Thoracic aorta (tissue), 2 donors: ENCODE results near the gene KLHL11. TPM values are rescaled to one million over a fixed set of nuclear protein-coding genes. Genes with fewer than 3 reads are reported as not detected.

Experiments used
- ATAC-seq: fragments of 150-250 bp; one replicate; pipeline ENCODE4 v1.8.0; 2017; ENCODE audit warnings: low read depth; ENCODE audit not compliant: insufficient number of reproducible peaks, low FRiP score
- DNase-seq: peaks from one replicate; pipeline ENCODE4 v3.0.0-alpha.2; 2020; ENCODE audit warnings: low spot score
- H3K27ac ChIP-seq, 2 donors: fragments of 200-600 bp; sonication (generic); 1 replicate in 1 of 2; 2 replicates in 1 of 2; pipeline ENCODE4 v1.5.1; 2016; ENCODE audit warnings: mild to moderate bottlenecking in 2 of 2, moderate library complexity in 2 of 2
- H3K27me3 ChIP-seq: fragments of 200-600 bp; sonication (generic); replicated peaks from 2 replicates; pipeline ENCODE4 v1.6.0; 2016; ENCODE audit warnings: mild to moderate bottlenecking; ENCODE audit not compliant: insufficient read depth
- H3K36me3 ChIP-seq: fragments of 200-600 bp; sonication (generic); one replicate; pipeline ENCODE4 v1.5.1; 2016
- H3K4me1 ChIP-seq, 2 donors: fragments of 200-600 bp; sonication (generic); 1 replicate in 1 of 2; 2 replicates in 1 of 2; pipeline versions ENCODE4 v1.5.1 to v1.6.0; 2016; ENCODE audit warnings: low read depth in 2 of 2, mild to moderate bottlenecking in 1 of 2; ENCODE audit not compliant: control insufficient read depth in 1 of 2
- H3K4me3 ChIP-seq: fragments of 200-600 bp; sonication (generic); 2 replicates; pipeline ENCODE4 v1.5.1; 2016; ENCODE audit warnings: mild to moderate bottlenecking
- H3K9me3 ChIP-seq: fragments of 200-600 bp; sonication (generic); 2 replicates; pipeline ENCODE4 v1.5.1; 2016
- total RNA-seq, 2 donors: library from RNA; depleted of rRNA; stranded (reverse); fragments of >200 nt; gene quantifications; one replicate each; pipeline versions ENCODE4 v1.1.0 to v1.2.3, GENCODE V29; 2016
- TF ChIP-seq, protein P1 (sequence below): fragments of 200-600 bp; sonication (generic); IDR thresholded peaks from one replicate; pipeline ENCODE4 v1.5.1; 2019; ENCODE audit warnings: antibody characterized with exemption

KLHL11 gene, protein sequence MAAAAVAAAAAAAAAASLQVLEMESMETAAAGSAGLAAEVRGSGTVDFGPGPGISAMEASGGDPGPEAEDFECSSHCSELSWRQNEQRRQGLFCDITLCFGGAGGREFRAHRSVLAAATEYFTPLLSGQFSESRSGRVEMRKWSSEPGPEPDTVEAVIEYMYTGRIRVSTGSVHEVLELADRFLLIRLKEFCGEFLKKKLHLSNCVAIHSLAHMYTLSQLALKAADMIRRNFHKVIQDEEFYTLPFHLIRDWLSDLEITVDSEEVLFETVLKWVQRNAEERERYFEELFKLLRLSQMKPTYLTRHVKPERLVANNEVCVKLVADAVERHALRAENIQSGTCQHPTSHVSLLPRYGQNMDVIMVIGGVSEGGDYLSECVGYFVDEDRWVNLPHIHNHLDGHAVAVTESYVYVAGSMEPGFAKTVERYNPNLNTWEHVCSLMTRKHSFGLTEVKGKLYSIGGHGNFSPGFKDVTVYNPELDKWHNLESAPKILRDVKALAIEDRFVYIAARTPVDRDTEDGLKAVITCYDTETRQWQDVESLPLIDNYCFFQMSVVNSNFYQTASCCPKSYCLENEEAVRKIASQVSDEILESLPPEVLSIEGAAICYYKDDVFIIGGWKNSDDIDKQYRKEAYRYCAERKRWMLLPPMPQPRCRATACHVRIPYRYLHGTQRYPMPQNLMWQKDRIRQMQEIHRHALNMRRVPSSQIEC
- 10 to 100 TPM; 22.6 to 28.6 TPM for total RNA-seq

DNA sequence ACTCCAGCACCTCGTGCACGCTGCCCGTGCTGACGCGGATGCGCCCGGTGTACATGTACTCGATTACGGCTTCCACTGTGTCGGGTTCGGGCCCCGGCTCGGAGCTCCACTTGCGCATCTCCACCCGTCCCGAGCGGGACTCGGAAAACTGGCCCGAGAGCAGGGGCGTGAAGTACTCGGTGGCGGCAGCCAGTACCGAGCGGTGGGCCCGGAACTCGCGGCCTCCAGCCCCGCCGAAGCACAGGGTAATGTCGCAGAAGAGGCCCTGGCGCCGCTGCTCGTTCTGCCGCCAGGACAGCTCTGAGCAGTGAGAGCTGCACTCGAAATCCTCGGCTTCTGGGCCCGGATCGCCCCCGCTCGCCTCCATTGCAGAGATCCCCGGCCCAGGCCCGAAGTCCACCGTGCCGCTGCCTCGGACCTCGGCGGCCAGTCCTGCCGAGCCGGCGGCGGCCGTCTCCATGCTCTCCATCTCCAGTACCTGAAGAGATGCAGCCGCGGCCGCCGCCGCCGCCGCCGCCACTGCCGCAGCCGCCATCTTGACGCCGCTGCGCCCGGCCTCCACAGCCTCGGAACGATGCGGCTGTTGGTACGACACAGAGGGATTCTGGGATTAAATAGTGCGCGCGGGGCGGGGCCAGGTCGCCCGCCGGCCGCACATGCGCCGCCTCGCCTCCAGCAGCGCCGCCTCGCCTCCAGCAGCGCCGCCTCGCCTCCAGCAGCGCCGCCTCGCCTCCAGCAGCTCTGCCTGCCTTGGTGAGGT is at the start of gene KLHL11:
KLHL11 (minus strand) TSS at position 588 of the 760 bp plus-strand sequence; CDS start at position 535, 53 bp downstream.
- peaks cover 11% of the 10 kb centered on the region for H3K36me3 ChIP-seq
- H3K9me3 ChIP-seq: no peaks in the 10 kb centered on the region
- ATAC-seq (peak; percentile 66), DNase-seq (peak; percentile 38)
- peak within 1 kb of the TSS; percentile 85 to 89 for H3K27ac ChIP-seq
- H3K4me1 ChIP-seq: peaks cover 18 to 27% of the 10 kb centered on the region in 2 donors
- TF ChIP-seq, protein P1, sequence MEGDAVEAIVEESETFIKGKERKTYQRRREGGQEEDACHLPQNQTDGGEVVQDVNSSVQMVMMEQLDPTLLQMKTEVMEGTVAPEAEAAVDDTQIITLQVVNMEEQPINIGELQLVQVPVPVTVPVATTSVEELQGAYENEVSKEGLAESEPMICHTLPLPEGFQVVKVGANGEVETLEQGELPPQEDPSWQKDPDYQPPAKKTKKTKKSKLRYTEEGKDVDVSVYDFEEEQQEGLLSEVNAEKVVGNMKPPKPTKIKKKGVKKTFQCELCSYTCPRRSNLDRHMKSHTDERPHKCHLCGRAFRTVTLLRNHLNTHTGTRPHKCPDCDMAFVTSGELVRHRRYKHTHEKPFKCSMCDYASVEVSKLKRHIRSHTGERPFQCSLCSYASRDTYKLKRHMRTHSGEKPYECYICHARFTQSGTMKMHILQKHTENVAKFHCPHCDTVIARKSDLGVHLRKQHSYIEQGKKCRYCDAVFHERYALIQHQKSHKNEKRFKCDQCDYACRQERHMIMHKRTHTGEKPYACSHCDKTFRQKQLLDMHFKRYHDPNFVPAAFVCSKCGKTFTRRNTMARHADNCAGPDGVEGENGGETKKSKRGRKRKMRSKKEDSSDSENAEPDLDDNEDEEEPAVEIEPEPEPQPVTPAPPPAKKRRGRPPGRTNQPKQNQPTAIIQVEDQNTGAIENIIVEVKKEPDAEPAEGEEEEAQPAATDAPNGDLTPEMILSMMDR: peak; percentile 13
- no peaks in the 10 kb centered on the region for H3K27me3 ChIP-seq
- H3K4me3 ChIP-seq: peak within 1 kb of the TSS; percentile 90

DNA sequence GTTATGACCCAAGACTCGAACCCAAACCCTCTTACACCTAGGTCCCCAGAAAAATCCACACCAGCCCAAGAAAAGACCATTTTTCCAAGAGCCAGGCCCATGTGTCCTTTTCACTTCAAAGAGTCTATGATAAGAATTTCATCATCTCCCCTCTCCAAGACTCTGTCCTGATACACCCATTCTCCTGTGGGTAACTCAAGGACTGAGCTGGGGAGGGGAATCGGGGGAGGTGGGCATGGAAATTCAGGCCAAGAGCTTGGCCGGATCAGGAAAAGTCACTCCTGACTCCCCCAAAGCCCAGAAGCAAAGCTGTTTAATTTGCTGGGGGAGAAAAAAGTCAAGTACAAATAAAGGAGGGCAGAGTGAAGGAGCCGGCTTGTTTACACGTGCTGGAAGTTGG is 49.8 kb upstream of the KLHL11 start:
- H3K9me3 ChIP-seq: no peaks in the 10 kb centered on the region
- H3K27ac ChIP-seq: no peak overlapping the region
- ATAC-seq: no peak
- peaks cover 6 to 20% of the 10 kb centered on the region in 2 donors for H3K4me1 ChIP-seq
- TF ChIP-seq, protein P1: no peak
- H3K4me3 ChIP-seq: no peak overlapping the region
- peaks cover 32% of the 10 kb centered on the region for H3K36me3 ChIP-seq
- DNase-seq: no peak
- no peaks in the 10 kb centered on the region for H3K27me3 ChIP-seq

DNA sequence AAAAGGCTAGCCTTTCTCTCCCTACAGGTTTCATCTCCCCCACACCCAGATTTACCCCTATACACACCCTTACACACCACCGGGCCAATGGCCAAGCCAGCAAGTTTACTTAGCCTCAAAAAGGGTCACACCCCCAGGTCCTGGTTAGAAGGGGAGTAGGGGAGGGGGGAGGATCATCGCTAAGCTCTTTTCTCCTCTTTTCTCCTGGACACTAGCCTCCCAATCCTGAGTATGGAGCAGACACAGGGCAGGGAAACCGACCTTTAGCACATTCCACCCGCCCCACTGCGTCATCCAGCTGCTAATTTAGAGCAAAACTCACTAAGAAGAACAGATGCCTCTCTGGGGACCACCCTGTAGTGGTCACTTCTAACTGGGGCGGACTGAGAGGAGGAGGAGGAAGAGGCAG is 49.1 kb upstream of the KLHL11 start:
- DNase-seq (no peak), ATAC-seq (no peak)
- H3K4me1 ChIP-seq: peaks cover 6 to 15% of the 10 kb centered on the region in 2 donors
- H3K9me3 ChIP-seq: no peaks in the 10 kb centered on the region
- H3K4me3 ChIP-seq: no peak overlapping the region
- TF ChIP-seq, protein P1: no peak
- H3K36me3 ChIP-seq: peaks cover 38% of the 10 kb centered on the region
- no peaks in the 10 kb centered on the region for H3K27me3 ChIP-seq
- H3K27ac ChIP-seq: no peak overlapping the region

DNA sequence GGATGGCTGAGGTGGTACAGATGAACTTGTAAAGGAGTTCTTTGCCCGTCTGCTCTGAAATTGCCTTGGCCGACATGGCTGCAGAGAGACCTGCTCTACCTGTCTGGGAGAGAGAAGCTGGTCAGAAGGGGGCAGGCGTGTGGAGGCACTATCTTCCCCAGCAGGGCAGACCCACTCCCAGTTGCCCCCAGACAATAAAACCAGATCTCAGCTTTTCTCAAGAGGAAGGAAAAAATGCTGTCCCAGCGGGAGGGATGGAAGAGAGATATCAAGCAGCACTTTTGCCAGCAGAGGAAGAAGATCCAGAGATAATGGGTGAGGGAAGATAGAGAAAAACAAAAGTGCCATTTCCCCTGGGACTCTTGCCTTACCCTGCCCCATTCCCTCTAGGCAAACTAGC is 48.6 kb upstream of the KLHL11 start:
- TF ChIP-seq, protein P1: no peak
- Histone ChIP-seq H3K27ac (no peak overlapping the region), H3K27me3 (no peaks in the 10 kb centered on the region), H3K36me3 (peaks cover 41% of the 10 kb centered on the region), H3K9me3 (no peaks in the 10 kb centered on the region), H3K4me1 (peaks cover 6 to 13% of the 10 kb centered on the region in 2 donors), H3K4me3 (no peak overlapping the region)
- ATAC-seq (no peak), DNase-seq (no peak)
